HG03196 (cell line): ENCODE results near the gene CAVIN1.
"Not testable (repeated sequence)": the region's sequence is repeated elsewhere in the genome, so short reads cannot be mapped to it uniquely, and the experiment has no call there.

Experiments
- ATAC-seq: cut with Tn5 transposase; IDR thresholded peaks from one replicate; pipeline ENCODE4 v1.9.1; 2021; ENCODE audit not compliant: unreplicated experiment

The CAVIN1 gene

DNA sequence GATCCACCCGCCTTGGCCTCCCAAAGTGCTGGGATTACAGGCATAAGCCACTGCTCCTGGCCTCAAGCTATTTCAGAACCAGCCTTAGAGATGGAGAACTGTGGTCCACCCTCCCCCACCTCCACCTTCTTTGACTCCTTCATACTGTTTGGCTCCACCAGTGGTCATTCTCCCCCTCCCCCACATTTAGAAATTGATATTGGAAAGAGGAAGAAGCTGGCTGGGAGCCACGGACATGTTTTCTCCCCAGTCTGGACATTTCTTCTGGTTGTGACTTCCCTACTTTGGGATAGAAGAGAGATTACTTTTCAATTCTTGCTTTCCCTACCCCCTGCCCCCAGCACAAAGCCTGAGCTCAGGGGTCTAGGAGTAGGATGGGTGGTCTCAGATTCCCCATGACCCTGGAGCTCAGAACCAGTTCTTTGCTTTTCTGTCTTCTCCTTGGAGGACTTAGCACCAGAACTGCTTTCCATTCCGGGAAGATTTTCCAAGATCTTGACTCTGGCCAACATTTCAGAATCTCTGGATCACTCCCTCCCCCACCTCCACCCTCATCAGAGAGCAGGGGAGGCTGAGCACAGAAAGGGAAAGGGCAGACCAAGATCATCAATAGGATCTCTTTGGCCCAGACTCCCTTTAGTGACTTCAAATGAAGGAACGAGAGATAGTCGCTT lies 16.3 kb downstream of the CAVIN1 start:
- ATAC-seq: no peak

DNA sequence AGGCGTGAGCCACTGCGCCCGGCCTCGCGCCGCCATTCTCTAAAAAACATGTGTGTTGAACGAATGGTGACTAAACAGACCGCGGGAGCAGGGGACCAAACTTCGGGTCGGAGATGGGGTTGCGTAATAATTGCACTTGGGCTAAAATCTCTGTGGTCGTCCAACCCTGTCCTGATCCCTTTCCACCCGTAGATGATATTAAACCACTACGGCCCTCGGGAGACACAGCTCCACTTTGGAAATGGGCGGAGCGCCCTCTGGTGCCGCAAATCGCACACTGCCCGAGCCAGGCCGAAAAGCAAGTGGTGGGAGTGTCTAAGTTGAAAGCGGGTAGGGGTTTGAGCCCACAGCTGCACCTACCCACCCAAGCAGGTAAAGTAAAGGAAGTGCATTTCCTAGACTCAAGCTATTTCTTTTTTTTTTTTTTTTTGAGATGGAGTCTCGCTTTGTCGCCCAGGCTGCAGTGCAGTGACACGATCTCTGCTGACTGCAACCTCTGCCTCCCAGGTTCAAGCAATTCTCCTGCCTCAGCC lies 17.0 kb downstream of the CAVIN1 start:
- no peak for ATAC-seq

DNA sequence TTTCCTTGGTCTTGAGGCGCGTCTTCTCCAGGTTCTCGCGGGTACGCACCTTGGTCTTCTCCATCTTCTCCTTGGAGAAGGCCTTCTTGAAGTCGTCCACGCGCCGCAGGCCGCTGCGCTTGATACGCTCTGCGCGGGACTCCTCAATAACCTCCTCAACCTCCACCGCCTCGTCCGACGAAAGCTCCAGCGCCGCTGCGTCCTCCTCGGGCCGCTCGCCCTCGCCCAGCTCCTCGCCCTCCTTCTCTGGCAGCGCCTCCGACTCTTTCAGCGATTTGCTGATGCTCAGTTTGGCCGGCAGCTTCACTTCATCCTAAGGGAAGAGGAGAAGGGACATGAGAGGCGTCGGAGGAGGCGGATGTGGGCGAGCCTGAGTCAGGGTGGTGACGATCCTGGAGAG lies 18.0 kb downstream of the CAVIN1 start:
- no peak for ATAC-seq

DNA sequence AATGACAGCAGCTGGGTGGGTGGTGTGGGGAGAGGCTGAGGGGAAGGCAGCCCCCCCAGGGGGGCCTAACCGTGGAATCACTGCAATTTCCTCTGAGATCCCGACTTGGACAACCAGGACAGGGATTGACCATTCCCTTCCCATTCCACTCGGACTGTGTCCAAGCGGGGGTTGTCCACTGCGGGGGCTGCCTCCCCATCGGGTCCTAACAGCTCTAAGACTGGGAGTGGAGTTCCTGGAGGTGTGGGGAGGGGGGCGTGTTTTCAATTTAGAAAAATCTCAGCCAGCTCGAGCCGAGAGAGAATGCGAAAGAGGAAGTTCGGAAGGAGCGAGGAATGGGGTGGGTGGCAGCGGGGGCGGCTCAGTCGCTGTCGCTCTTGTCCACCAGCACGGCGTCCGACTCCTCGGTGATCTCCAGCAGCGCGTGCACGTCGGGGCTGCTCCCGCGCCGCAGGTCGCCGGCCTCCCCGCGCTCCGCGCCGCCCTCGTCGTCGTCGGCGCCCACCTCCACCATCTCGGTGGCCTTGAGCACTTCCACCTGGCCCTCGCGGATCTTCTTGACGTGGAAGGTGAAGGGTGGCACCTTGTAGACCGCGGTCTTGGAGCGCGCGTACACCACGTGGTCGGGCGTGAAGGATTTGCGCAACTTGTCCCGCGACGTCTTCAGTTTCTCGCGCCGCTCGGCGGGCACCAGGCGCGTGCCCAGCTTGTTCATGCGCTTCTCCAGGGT lies 18.6 kb downstream of the CAVIN1 start:
- ATAC-seq: no peak

DNA sequence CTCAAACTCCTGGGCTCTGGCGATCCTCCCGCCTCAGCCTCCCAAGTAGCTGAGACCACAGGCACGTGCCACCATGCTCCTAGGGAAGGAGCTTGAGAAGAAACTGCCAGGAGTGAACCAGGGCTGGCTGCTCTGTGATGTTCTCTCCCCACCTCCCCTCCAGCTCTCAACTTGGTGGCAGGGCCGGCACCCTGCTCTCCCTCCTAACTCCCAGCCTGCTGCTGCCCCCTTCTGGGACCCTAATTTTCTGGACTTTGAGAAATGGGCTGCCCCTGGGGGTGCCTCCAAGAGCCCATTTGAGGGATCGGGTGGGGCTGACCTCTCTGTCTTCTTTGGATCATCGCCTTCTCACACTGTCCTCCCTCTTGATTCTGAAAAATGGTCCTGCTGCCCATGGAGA lies 19.9 kb downstream of the CAVIN1 start:
- ATAC-seq: no peak

DNA sequence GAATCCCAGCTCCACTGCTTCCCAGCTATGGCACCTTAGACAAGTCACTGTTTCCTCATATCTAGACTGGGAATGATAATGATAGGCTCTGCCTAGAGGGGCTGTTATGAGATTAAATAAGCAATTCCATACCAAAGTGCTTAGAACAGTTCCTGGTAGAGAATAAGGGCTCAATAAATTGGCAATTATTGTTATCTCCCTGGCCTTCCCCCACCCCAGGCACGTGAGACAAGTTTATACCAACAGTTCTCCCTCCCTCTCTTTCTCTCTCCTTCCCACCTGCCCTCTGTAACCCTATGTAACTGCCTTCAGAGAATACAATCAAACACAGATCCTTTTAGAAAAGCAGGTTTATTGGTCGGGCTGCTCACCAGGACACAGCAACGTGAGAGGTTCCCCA lies 20.9 kb downstream of the CAVIN1 start:
- no peak for ATAC-seq

DNA sequence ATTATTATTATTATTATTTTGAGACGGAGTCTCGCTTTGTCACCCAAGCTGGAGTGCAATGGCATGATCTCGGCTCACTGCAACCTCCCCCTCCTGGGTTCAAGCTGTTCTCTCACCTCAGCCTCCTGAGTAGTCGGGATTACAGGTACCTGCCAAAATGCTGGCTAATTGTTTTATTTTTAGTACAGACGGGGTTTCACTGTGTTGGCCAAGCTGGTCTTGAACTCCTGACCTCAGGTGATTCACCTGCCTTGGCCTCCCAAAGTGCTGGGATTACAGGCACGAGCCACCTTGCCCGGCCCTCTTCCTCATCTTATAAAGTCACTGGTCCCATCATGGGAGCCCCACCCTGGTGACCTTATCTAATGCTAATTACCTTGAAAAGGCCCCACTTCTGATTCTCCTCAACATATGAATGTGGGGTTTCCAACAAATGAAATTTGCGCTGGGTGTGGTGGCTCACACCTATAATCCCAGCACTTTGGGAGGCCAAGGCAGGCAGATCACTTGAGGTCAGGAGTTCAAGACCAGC lies 22.1 kb downstream of the CAVIN1 start:
- not testable (repeated sequence) for ATAC-seq

DNA sequence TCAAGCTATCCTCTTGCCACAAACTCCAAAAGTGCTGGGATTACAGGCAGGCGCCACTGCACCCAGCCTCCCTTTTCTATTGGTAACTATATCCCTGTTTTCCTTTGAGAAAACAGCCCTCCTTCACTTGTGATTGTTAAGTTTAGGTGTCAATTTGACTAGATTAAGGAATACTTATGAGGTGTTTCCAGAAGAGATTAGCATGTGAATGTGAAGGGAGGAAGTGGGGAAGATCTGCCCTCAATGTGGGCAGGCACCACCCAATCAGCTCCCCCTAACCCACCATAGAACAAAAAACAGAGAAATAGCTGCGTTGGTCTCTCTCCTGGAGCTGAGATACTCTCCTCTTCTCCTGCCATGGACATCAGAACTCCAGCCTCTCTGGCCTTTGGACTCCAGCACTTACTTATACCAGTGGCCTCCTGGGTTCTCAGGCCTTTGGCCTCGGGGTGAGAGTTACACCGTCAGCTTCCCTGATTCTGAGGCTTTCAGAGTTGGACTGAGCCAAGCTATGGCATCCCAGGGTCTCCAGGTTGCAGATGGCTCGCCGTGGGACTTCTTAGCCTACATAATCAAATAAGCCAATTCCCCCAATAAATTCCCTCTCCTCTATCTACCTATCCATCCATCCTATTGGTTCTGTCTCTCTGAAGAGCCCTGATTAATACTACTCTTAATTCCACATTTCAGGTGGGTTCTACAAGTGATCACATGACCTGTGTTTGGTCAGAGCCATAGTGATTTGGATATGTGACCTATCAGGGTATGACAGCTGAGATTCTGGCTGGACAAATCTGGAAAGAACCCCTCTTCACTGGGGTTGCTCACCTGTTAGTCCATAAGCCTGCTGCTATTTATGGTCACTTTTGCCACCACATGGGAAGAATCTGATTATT lies 22.9 kb downstream of the CAVIN1 start:
- ATAC-seq: no peak

DNA sequence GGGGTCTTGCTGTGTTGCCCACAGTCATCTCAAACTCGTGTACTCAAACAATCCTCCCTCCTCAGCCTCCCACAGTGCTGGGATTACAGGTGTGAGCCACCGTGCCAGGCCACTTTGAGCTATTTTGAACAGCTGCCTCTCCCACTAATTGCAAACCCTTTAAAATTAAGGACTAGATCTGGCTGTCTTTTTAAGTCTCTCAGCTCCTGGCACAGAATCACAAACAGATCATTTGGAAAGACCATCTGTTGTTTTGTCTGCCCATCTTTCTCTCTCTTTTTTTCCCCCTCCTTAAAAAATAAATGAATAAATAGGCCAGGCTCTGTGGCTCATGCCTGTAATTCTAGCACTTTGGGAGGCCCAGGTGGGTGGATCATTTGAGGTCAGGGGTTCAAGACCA lies 23.9 kb downstream of the CAVIN1 start:
- no peak for ATAC-seq

DNA sequence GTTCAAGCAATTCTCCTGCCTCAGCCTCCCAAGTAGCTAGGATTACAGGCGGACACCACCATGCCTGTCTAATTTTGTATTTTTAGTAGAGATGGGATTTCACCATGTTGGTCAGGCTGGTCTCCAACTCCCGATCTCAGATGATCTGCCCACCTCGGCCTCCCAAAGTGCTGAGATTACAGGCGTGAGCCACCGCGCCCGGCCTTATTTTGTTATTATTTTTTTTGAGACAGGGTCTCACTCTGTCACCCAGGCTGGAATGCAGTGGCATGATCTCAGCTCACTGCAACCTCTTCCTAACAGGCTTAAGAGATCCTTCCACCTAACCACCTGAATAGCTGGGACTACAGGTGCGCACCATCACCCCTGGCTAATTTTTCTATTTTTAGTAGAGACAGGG lies 27.5 kb downstream of the CAVIN1 start:
- ATAC-seq: not testable (repeated sequence)

DNA sequence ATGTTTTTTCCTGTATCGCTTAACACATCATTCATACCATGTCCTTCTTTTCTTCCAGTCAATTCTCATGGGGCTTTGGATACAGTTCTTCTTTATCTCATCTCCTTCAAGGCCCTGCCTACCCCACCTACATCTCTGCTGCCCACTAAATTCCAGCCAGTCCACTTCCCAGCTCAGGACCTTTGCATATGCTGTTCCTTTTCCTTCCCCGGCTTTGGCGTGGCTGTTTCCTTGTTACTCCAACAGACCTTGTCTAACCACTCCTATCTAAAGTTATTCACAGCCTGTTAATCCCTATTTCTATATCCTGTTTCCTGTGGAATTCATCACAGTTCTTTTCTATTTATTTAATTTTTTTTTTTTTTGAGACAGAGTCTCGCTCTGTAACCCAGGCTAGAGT lies 28.2 kb downstream of the CAVIN1 start:
- no peak for ATAC-seq

DNA sequence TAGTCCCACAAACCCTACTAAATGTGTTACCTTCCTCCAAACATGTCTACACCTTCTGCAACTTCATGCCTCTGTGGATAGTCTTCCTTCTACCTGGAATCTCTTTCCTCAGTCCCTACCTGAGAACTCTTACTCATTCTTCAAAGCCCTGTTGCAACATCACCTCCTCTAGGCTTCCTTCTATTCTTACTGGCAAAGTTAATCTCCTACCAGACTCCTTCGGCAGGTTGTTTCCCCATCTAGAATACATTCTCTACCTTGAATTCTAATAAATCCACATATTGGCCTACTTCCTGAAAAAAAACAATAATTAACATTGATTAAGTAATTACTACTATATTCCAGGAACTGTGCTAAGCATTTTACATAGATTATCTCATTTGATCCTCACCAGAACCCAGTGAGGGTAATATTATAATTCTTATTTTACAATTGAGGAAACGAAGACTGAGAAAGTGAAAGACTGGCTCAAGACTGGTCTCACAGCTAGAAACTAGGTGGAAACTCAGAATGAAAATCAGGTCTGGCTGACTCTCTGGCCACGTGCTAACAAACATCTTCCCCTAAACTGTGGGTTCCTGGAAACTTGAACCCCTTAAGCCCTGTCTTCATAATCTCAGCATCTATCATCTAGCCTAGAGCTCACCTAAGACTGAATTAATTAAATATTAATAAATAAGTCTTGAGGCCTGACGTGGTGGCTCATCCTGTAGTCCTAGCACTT lies 30.2 kb downstream of the CAVIN1 start:
- ATAC-seq: no peak

DNA sequence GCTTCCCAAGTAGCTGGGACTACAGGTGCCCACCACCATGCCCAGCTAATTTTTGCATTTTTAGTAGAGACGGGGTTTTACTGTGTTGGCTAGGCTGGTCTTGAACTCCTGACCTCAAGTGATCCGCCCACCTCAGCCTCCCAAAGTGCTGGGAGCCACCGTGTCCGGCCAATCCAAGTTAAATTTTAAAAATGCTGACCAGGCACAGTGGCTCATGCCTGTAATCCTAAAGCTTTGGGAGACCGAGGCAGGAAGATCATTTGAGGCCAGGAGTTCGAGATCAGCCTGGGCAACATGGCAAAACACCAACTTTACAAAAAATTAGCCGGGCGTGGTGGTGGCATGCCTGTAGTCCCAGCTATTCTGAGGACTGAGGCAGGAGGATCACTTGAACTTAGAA lies 31.6 kb downstream of the CAVIN1 start:
- ATAC-seq: not testable (repeated sequence)

DNA sequence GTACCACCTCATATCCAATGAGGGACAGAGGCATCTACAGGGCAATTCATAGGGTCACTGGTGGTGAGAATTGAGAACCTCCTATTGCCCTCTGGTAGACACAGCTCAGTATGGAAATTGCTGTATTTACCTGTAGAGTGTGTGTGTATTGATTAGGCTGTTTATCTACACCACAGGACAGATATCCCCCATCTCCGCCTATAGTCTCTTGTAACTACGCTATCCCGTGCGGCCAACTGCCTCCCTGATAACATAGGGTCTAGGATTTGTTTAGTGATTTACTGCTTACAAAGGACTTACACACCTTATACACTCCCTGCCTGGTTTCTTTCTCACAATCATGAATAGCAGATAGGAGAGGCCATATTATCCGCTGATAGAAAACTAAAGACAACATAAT lies 33.2 kb downstream of the CAVIN1 start:
- no peak for ATAC-seq

DNA sequence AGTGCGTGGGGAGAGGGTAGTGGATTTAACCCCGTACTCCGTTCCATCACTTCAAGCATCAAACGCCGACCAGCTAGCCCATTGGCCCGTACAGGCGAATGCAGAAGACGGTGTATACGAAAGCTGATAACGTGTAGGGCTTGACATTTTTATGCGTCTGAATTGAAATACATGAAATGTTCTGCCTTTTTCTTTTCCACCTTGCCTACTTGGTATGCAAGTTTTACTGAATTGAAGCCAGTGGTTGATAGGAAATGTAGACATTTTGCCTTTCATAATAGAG lies 34.0 kb downstream of the CAVIN1 start:
- peak; percentile 11 for ATAC-seq

DNA sequence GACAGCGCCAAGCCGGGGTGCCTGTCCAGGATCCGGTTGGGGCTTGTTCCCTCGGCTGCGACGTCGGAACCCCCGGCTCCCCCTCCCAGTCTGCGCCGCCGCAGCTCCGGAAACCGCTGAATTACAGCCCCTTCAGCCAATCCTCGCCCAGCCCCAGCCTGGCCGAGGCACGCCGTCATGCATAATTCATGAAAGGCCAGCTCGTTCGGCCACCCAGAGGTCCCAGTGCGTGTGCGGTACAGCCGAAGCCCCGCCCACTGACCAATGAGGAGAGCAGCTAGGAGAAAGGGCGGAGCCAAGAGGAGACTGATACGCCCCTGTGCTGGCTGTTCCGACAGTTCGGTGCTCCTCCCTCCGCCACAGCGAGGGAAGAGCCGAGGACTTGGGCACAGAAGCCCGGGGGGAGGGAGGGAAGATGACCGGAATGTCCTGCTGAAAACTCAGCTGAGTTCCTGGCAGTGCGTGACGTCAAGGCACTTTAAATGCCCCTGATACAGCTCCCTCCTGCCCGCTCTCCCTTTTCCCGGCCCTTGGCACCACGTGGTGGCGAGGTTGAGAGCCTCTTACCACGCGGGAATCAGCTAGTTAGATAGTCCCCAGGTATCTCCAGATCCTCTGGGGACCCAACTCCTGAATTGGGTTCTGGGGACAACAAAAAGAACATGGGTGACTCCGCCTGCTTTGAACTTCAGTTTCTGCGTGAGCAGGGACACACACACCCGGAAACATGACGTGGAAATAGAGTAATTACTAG lies 34.5 kb downstream of the CAVIN1 start, which contains the start of gene STAT3:
Gene STAT3 (minus strand): TSS at position 62 of the 754 bp plus-strand sequence. CDS start 39,926 bp downstream, outside the sequence.
- ATAC-seq: peak; percentile 86

DNA sequence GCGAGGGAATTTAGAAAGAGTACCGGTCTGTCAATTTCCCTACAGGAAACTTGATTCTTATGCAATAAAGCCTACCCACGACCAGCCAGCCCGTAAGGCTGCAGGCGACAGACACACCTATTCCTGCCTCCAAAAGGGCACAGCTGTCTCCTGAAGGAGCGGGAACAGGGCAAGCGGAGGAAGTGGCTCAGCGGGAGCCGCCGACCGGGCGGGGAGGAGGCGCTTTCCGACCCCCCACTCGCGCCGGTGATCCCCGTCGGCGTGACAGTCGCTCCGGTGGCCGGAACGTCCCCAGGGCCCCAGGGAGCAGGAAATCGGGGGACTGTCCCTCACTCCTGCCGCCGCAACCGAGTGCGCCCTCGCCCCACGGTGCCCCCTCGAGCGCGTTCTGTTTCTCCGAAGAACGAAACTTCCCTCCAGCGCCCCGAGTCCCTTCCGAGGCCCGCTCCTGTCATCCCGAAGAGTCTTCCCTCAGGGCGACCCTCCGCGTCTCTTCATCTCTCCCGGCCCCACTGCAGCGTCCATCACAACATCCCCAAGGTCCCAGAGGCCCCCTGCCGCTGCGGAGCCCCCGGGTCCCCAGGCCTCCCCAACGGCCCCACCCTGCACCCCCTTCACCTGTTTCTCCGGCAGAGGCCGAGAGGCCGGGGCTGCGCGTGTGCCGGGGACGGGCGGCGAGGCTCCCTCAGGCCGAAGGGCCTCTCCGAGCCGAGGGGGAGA lies 35.2 kb downstream of the CAVIN1 start:
- ATAC-seq: peak; percentile 10

DNA sequence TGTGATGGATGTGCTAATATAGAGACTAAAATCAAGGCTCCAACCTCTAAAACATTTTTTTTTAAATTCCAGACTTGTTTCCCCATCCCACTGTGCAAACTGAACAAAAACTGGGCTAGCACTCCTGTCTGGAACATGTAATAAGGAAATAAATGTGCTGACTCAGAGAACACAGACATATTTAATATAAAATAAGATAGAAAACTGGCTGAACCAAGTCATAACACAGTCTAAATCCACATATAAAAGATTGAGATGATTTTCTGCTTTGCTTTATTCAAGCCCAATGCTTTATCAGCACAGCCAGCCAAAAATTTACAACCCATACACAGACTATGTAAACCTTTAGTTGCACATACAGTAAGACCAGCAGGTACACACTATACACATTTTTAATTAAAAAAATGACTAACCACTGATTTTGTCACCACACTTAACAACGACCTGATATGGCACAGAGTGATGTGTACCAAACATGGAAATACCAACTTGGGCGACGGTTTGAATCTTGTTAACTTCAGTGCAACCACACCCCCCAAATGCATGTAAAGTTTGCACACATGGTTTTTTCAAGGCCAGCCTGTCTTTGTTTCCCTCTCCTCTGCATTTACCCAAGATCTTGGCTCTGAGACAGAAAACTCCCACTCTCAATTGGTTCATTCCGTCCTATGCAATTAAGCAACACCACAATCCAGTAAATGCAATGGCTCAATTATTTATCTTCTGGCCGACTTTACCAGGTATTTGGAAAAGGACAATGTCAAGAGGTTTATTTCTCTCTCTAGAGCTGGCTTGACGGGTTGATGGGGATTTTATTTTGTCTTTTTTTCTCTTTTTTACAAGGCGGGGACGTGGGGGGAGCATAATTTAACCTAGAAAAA lies 36.0 kb downstream of the CAVIN1 start:
- no peak for ATAC-seq
